MCF 10A (cell line): ENCODE results near the gene FAM237B. TPM values are rescaled to one million over a fixed set of nuclear protein-coding genes. Genes with fewer than 3 reads are reported as not detected.
"Not testable (repeated sequence)": the region's sequence is repeated elsewhere in the genome, so short reads cannot be mapped to it uniquely, and the experiment has no call there.

Source experiments
- Bru-seq: library from RNA; stranded (reverse); fragments of 400-500 nt; gene quantifications from one replicate; lab custom pipeline; 2021; lab: Mats Ljungman, UMichigan
- BruChase-seq, 2 experiments: library from RNA; stranded (reverse); fragments of 400-500 nt; gene quantifications; one replicate each; lab custom pipeline; 2021; lab: Mats Ljungman, UMichigan
- BruUV-seq: library from RNA; stranded (reverse); fragments of 400-500 nt; replicated peaks from 2 replicates; lab custom pipeline; 2021; lab: Mats Ljungman, UMichigan
- CTCF ChIA-PET: fragments of 300-600 bp; sonication (Branson Sonifier 250); formaldehyde crosslinking; extraction: SDS; loops from one replicate; lab custom pipeline; 2021; ENCODE audit warnings: antibody characterized with exemption, inconsistent platforms; lab: Yijun Ruan, JAX
- POLR2A ChIA-PET: fragments of 300-600, 350-650 bp; sonication (Branson Sonifier 250); formaldehyde crosslinking; extraction: SDS; loops from one replicate; lab custom pipeline; 2020; ENCODE audit warnings: antibody characterized with exemption, inconsistent platforms; lab: Yijun Ruan, JAX
- DNase-seq: peaks from one replicate; pipeline ENCODE4 v3.0.0-alpha.2; 2018; ENCODE audit not compliant: unreplicated experiment
- H3K27ac Mint-ChIP-seq: one replicate; pipeline ENCODE4 v1.8.0; 2022; ENCODE audit warnings: mild to moderate bottlenecking, low read depth, mixed read lengths; ENCODE audit not compliant: unreplicated experiment
- H3K27me3 Mint-ChIP-seq: one replicate; pipeline ENCODE4 v1.8.0; 2022; ENCODE audit warnings: mixed read lengths; ENCODE audit not compliant: insufficient read depth, unreplicated experiment
- H3K36me3 Mint-ChIP-seq: one replicate; pipeline ENCODE4 v1.8.0; 2022; ENCODE audit warnings: mild to moderate bottlenecking, moderate library complexity, mixed read lengths; ENCODE audit not compliant: insufficient read depth, unreplicated experiment
- H3K4me1 Mint-ChIP-seq: one replicate; pipeline ENCODE4 v1.8.0; 2022; ENCODE audit warnings: mixed read lengths; ENCODE audit not compliant: insufficient read depth, unreplicated experiment
- H3K4me3 Mint-ChIP-seq: one replicate; pipeline ENCODE4 v1.8.0; 2022; ENCODE audit warnings: mild to moderate bottlenecking, moderate library complexity, mixed read lengths; ENCODE audit not compliant: unreplicated experiment
- H3K9me3 Mint-ChIP-seq: one replicate; pipeline ENCODE4 v1.8.0; 2022; ENCODE audit warnings: mixed read lengths; ENCODE audit not compliant: unreplicated experiment
- CTCF ChIP-seq: fragments of 200-600 bp; IDR thresholded peaks from one replicate; pipeline ENCODE4 v1.8.0; 2022; ENCODE audit warnings: antibody characterized with exemption, mild to moderate bottlenecking; ENCODE audit not compliant: unreplicated experiment
- intact Hi-C: fragments of 100-400 bp; cut with micrococcal nuclease; formaldehyde crosslinking; loops from 2 replicates; pipeline ENCODE4 v1.14.1; 2022
- long read RNA-seq: library from polyadenylated mRNA; stranded (forward); transcript quantifications from one replicate; pipeline ENCODE4 v2.0.0, GENCODE V29; 2022
- total RNA-seq: library from RNA; stranded (reverse); gene quantifications from 2 replicates; pipeline ENCODE4 v1.2.3, GENCODE V29; 2022

Gene FAM237B
- total RNA-seq (not detected in 2 replicates), Bru-seq, nascent RNA (not detected), BruChase-seq, experiment 1, labeled RNA remaining after a 6-hour chase (not detected), BruChase-seq, experiment 2, labeled RNA remaining after a 2-hour chase (not detected)
- long read RNA-seq = 0 reads

- Mint-ChIP-seq H3K27ac (no peak within 1 kb of the TSS), H3K9me3 (no peaks in the 10 kb centered on the region), H3K4me3 (no peak within 1 kb of the TSS), H3K27me3 (peaks cover 78% of the 10 kb centered on the region), H3K36me3 (no peaks in the 10 kb centered on the region), H3K4me1 (no peaks in the 10 kb centered on the region)
- DNase-seq = no peak
- no TSS peak for BruUV-seq
- ChIA-PET CTCF (interaction anchor here (1.1 kb wide), 1 partner anchor 99 kb away, joined by 3 read pairs; no protein-coding TSS in a partner anchor), POLR2A (no interaction called here)
- no peak for TF ChIP-seq CTCF
- intact Hi-C loops = no loop called here
These were observed at the start of gene FAM237B for GRCh38 chr7:90320801-90321494. FAM237B (minus strand) TSS chr7:90321304; CDS start chr7:90319748, 1,556 bp downstream.

DNA sequence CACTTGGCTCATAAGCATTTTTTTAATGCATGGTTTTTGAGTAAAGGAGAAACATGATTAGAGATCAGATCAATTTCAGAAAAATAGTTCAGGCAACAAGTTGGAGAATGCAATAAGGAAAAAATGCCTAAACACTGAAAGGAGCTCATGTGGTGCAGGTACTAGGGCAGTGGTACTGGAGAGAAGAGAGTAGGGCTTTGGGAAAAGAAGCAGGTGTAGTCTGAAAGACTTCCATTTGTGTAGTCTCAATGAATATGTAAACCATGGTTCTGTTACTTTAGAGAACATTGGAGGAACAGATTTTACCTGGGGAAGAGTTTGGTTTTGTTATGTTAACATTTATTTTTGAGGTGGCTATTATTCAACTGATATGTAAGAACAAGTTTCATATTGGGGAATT, 30.9 kb upstream of the FAM237B start:
- H3K4me1 Mint-ChIP-seq = peaks cover 12% of the 10 kb centered on the region
- intact Hi-C loops = no loop called here
- H3K4me3 Mint-ChIP-seq = no peak overlapping the region
- ChIA-PET CTCF (interaction anchor here (0.7 to 1.1 kb wide), 2 partner anchors 665 to 791 kb away, joined by 3 read pairs; no protein-coding TSS in a partner anchor), POLR2A (interaction anchor here (0.6 to 0.7 kb wide), 4 partner anchors 11 to 785 kb away, joined by 3 to 5 read pairs (median 3); no protein-coding TSS in a partner anchor)
- H3K36me3 Mint-ChIP-seq = peaks cover 49% of the 10 kb centered on the region
- no peaks in the 10 kb centered on the region for H3K27me3 Mint-ChIP-seq
- no peak overlapping the region for H3K27ac Mint-ChIP-seq
- DNase-seq = no peak
- no TSS peak for BruUV-seq
- H3K9me3 Mint-ChIP-seq = peaks cover 12% of the 10 kb centered on the region
- no peak for TF ChIP-seq CTCF

DNA sequence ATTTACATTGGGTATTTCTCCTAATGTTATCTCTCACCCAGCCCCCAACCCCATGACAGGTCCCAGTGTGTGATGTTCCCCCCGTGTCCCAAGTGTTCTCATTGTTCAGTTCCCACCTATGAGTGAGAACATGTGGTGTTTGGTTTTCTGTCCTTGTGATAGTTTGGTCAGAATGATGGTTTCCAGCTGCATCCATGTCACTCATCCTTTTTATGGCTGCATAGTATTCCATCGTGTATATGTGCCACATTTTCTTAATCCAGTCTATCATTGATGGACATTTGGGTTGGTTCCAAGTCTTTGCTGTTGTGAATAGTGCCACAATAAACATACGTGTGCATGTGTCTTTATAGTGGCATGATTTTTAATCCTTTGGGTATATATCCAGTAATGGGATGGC, 28.9 kb upstream of the FAM237B start:
- H3K9me3 Mint-ChIP-seq, H3K4me3 Mint-ChIP-seq, CTCF ChIA-PET, intact Hi-C loops, POLR2A ChIA-PET, H3K27ac Mint-ChIP-seq, DNase-seq, H3K27me3 Mint-ChIP-seq, BruUV-seq: not testable (repeated sequence)
- Mint-ChIP-seq H3K36me3 (peaks cover 32% of the 10 kb centered on the region), H3K4me1 (peaks cover 20% of the 10 kb centered on the region)

- no peak for DNase-seq
- no peaks in the 10 kb centered on the region for H3K9me3 Mint-ChIP-seq
- ChIA-PET POLR2A (interaction anchor here (0.9 kb wide), 1 partner anchor 42 kb away, joined by 3 read pairs; no protein-coding TSS in a partner anchor), CTCF (no interaction called here)
- H3K4me1 Mint-ChIP-seq = peaks cover 20% of the 10 kb centered on the region
- TF ChIP-seq CTCF = no peak
- intact Hi-C loops = no loop called here
- H3K36me3 Mint-ChIP-seq = peaks cover 24% of the 10 kb centered on the region
- no peak overlapping the region for H3K27ac Mint-ChIP-seq
- BruUV-seq = no TSS peak
- no peaks in the 10 kb centered on the region for H3K27me3 Mint-ChIP-seq
- no peak overlapping the region for H3K4me3 Mint-ChIP-seq
These were observed 28.2 kb upstream of the FAM237B start for GRCh38 chr7:90349305-90349704.
